Esophagus muscularis mucosa (tissue), 3 donors: ENCODE results near the gene LRRC4C.

Experiments used
- POLR2A ChIP-seq: fragments of 450-650 bp; IDR thresholded peaks from one replicate; pipeline ENCODE4 v1.6.1; 2017; ENCODE audit warnings: antibody characterized with exemption, moderate library complexity, mild to moderate bottlenecking, low read depth
- TF ChIP-seq, protein P1 (sequence below), 3 experiments: fragments of 200-600 bp in 2 of 3; fragments of 450-650 bp in 1 of 3; sonication (generic) in 2 of 3; IDR thresholded peaks; one replicate each; pipeline ENCODE4 v1.5.1; 2017 to 2019; ENCODE audit warnings: antibody characterized with exemption in 3 of 3, mild to moderate bottlenecking in 2 of 3, moderate library complexity in 1 of 3

DNA sequence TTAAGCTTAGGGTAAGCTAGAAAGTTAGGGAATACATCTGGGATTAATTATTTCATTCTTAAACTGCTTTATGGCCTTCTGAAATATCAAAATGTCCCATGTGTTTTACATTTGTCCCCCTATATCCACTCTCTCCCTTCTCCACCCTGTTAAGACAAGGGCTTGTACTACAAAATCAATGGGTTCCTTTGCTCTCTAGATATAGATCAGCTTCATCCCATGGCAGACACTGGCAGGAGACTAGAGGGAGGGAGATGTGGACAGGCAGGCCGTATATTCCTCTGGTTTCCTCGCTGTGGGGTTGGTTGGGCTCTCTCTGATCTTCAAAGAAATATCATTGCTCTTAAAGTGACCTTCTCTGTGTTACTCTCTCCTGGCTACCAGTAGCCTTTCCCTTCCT, 1281.0 kb downstream of the LRRC4C start:
- TF ChIP-seq, protein P1, sequence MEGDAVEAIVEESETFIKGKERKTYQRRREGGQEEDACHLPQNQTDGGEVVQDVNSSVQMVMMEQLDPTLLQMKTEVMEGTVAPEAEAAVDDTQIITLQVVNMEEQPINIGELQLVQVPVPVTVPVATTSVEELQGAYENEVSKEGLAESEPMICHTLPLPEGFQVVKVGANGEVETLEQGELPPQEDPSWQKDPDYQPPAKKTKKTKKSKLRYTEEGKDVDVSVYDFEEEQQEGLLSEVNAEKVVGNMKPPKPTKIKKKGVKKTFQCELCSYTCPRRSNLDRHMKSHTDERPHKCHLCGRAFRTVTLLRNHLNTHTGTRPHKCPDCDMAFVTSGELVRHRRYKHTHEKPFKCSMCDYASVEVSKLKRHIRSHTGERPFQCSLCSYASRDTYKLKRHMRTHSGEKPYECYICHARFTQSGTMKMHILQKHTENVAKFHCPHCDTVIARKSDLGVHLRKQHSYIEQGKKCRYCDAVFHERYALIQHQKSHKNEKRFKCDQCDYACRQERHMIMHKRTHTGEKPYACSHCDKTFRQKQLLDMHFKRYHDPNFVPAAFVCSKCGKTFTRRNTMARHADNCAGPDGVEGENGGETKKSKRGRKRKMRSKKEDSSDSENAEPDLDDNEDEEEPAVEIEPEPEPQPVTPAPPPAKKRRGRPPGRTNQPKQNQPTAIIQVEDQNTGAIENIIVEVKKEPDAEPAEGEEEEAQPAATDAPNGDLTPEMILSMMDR (IDR thresholded peaks at IDR 0.05), result no peak
- no peak for TF ChIP-seq POLR2A
